Activated CD4-positive, alpha-beta T cell treated with anti-CD3 and anti-CD28 coated beads, Interleukin-2, amount 10 ng/mL, durations not matched to agents 24 days and 14 days (primary cell): ENCODE data around the gene LILRB2. TPM values are rescaled to one million over a fixed set of nuclear protein-coding genes. Genes with fewer than 3 reads are reported as not detected.

ENCODE experiments used
- DNase-seq: peaks from one replicate; pipeline ENCODE4 v3.0.0; 2022
- H3K27ac Mint-ChIP-seq: one replicate; pipeline ENCODE4 v1.8.0; 2022; ENCODE audit warnings: mild to moderate bottlenecking, mixed read lengths
- H3K27me3 Mint-ChIP-seq: one replicate; pipeline ENCODE4 v1.8.0; 2022; ENCODE audit warnings: mixed read lengths
- H3K36me3 Mint-ChIP-seq: one replicate; pipeline ENCODE4 v1.8.0; 2022; ENCODE audit warnings: low read depth, mild to moderate bottlenecking, mixed read lengths
- H3K4me1 Mint-ChIP-seq: one replicate; pipeline ENCODE4 v1.8.0; 2021; ENCODE audit warnings: mixed read lengths
- H3K4me3 Mint-ChIP-seq: one replicate; pipeline ENCODE4 v1.8.0; 2022; ENCODE audit warnings: mild to moderate bottlenecking, moderate library complexity, mixed read lengths
- H3K9me3 Mint-ChIP-seq: one replicate; pipeline ENCODE4 v1.8.0; 2021; ENCODE audit warnings: mixed read lengths
- intact Hi-C: fragments of 100-400 bp; cut with micrococcal nuclease; formaldehyde crosslinking; loops from one replicate; pipeline ENCODE4 v1.15.1; 2023
- total RNA-seq: library from RNA; stranded (reverse); gene quantifications from 2 replicates; pipeline ENCODE4 v1.2.3, GENCODE V29; 2022

LILRB2 gene
- total RNA-seq, 1 donor from 2014 or later: not detected

- DNase-seq: no peak
- H3K9me3 Mint-ChIP-seq: no peaks in the 10 kb centered on the region
- H3K4me1 Mint-ChIP-seq: peaks cover 3% of the 10 kb centered on the region
- H3K4me3 Mint-ChIP-seq: no peak overlapping the region
- peaks cover 20% of the 10 kb centered on the region for H3K27me3 Mint-ChIP-seq
- no peaks in the 10 kb centered on the region for H3K36me3 Mint-ChIP-seq
- no peak overlapping the region for H3K27ac Mint-ChIP-seq
- intact Hi-C loops: no loop called here
Measured at GRCh38 chr19:54315956-54316355, 35.0 kb upstream of the LILRB2 start.

DNA sequence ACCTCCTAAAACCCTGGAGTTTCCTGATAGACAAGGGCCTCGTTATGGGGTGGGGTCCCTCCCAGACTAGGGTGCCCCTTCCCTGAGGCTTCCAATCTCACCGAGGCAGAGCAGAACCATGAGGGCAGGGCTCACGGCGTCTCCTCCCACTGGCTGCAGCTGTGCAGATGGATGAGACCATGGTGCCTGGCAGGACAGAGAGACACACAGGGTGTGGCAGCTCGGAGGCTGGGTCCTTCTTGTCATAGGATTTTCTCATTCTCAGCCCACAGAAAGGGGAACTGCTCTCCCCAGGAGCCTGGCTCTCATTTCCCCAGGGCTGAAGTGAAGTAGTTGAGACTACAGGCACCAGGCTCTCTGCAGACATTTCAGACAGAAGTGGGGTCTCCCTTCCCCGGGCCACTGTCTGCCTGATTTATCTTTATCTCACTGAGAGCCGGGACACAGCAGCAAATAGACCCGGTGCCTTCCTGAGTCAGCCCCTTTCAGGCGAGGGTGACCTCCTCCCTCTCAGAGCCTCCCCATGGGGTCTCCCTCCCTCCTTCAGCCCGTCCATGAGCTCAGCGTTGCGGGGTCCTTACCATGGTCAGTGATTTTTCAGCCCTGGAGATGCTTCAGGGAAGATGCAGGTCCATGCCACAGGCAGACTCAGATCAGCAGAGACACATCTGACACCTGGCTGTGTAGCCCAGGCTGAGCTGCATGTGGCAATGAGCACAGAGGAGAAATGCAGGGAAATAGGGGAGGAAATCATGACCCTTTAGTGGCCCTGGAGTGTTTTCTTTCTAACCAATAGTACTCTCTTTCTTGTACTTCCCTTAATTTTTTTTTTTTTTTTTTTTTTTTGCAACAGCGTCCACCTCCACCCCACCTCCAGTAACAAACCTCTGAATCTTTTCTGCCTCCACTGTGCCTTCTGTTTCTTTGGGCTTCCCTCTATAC is 31.8 kb upstream of the LILRB2 start, which contains the start of gene LILRA5:
LILRA5 (minus strand) TSS at position 731 of the 942 bp plus-strand sequence; CDS start at position 584, 147 bp downstream.
- no peak for DNase-seq
- H3K27me3 Mint-ChIP-seq: peaks cover 14% of the 10 kb centered on the region
- intact Hi-C loops: no loop called here
- no peaks in the 10 kb centered on the region for H3K9me3 Mint-ChIP-seq
- H3K4me3 Mint-ChIP-seq: no peak within 1 kb of the TSS
- peaks cover 2% of the 10 kb centered on the region for H3K4me1 Mint-ChIP-seq
- H3K27ac Mint-ChIP-seq: no peak within 1 kb of the TSS
- H3K36me3 Mint-ChIP-seq: no peaks in the 10 kb centered on the region

DNA sequence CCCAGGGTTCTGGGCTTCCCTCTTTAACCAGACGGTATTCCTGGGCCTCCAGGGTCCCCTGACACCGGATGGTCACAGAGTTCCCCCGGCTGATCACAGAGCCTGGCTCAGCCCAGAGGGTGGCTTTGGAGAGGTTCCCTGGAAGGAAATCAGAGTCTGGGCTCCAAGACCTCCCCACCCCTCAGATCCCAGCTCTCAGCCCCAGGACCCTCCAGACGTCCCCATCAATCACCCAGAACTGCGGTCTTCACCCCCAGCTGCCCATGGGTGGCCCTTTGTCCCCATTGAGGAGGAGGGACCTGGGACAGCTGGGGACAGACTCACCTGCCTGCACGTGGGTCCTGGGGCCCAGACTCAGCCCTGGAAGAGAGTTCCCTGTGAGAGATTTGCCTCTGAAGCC is 31.1 kb upstream of the LILRB2 start:
- Mint-ChIP-seq H3K9me3 (no peaks in the 10 kb centered on the region), H3K36me3 (no peaks in the 10 kb centered on the region), H3K27me3 (peaks cover 12% of the 10 kb centered on the region), H3K4me3 (no peak overlapping the region), H3K4me1 (peaks cover 2% of the 10 kb centered on the region), H3K27ac (no peak overlapping the region)
- intact Hi-C loops: no loop called here
- DNase-seq: no peak

DNA sequence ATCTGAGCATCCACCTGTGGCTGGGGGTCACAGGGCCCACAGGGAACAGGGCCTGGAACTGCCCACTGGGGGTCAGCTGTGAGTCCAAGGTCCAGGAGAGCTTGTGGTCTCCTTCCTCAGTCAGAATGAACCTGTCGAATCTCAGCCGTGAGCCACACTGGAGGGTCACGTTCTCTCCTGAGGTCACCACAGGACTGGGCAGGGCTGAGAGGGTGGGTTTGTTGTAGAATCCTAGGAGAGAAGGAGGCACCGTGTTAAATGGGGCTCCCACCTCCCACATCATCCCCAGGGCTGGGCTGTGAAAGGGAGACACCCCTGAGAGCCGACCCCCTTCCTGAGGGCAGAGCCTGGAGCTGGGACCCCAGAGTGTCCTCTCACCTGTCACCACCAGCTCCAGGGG is 30.6 kb upstream of the LILRB2 start:
- H3K4me3 Mint-ChIP-seq: no peak overlapping the region
- H3K4me1 Mint-ChIP-seq: no peaks in the 10 kb centered on the region
- no peak for DNase-seq
- H3K27ac Mint-ChIP-seq: no peak overlapping the region
- intact Hi-C loops: no loop called here
- peaks cover 12% of the 10 kb centered on the region for H3K27me3 Mint-ChIP-seq
- H3K9me3 Mint-ChIP-seq: no peaks in the 10 kb centered on the region
- no peaks in the 10 kb centered on the region for H3K36me3 Mint-ChIP-seq

- DNase-seq: no peak
- intact Hi-C loops: no loop called here
- Mint-ChIP-seq H3K4me1 (no peaks in the 10 kb centered on the region), H3K27ac (no peak overlapping the region), H3K36me3 (no peaks in the 10 kb centered on the region), H3K9me3 (no peaks in the 10 kb centered on the region), H3K27me3 (peaks cover 12% of the 10 kb centered on the region), H3K4me3 (no peak overlapping the region)
Measured at GRCh38 chr19:54310543-54310942, 29.6 kb upstream of the LILRB2 start.

- intact Hi-C loops: loop anchor here (1.0 kb wide), 1 partner anchor 13 kb away; no protein-coding TSS in a partner anchor
- Mint-ChIP-seq H3K27ac (no peak overlapping the region), H3K36me3 (no peaks in the 10 kb centered on the region), H3K9me3 (no peaks in the 10 kb centered on the region), H3K4me1 (peaks cover 3% of the 10 kb centered on the region), H3K27me3 (peaks cover 12% of the 10 kb centered on the region), H3K4me3 (no peak overlapping the region)
- no peak for DNase-seq
Measured at GRCh38 chr19:54309811-54310210, 28.9 kb upstream of the LILRB2 start.

GRCh38 chr19:54307389-54308020 is 26.6 kb upstream of the LILRB2 start:
- peaks cover 3% of the 10 kb centered on the region for H3K27me3 Mint-ChIP-seq
- no peak overlapping the region for H3K27ac Mint-ChIP-seq
- no peaks in the 10 kb centered on the region for H3K9me3 Mint-ChIP-seq
- peaks cover 13% of the 10 kb centered on the region for H3K4me1 Mint-ChIP-seq
- DNase-seq: no peak
- H3K4me3 Mint-ChIP-seq: no peak overlapping the region
- no peaks in the 10 kb centered on the region for H3K36me3 Mint-ChIP-seq
- intact Hi-C loops: no loop called here

- H3K9me3 Mint-ChIP-seq: no peaks in the 10 kb centered on the region
- intact Hi-C loops: no loop called here
- no peak for DNase-seq
- H3K36me3 Mint-ChIP-seq: no peaks in the 10 kb centered on the region
- no peak overlapping the region for H3K4me3 Mint-ChIP-seq
- peaks cover 13% of the 10 kb centered on the region for H3K4me1 Mint-ChIP-seq
- no peak overlapping the region for H3K27ac Mint-ChIP-seq
- H3K27me3 Mint-ChIP-seq: no peaks in the 10 kb centered on the region
Measured at GRCh38 chr19:54305141-54305540, 24.2 kb upstream of the LILRB2 start.

DNA sequence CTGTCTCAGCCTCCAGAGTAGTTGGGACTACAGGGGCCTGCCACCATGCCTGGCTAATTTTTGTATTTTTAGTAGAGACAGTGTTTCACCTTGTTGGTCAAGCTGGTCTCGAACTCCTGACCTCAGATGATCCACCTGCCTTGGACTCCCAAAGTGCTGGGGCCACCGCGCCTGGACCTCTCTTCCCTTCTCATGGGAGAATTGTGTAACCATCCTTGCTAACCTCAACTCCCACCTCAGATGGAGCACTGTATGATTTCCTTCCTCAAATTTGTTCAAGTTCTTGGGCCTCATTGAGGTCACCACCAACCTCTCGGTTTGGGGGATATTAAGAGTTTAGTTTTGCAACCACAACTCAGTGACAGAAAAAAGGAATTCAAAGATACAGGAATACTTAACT is 21.3 kb upstream of the LILRB2 start:
- no peak overlapping the region for H3K4me3 Mint-ChIP-seq
- H3K27me3 Mint-ChIP-seq: no peaks in the 10 kb centered on the region

GRCh38 chr19:54299515-54299914 is 18.6 kb upstream of the LILRB2 start:
- Mint-ChIP-seq H3K4me1 (peaks cover 8% of the 10 kb centered on the region), H3K36me3 (no peaks in the 10 kb centered on the region), H3K4me3 (no peak overlapping the region), H3K9me3 (no peaks in the 10 kb centered on the region), H3K27me3 (peaks cover 2% of the 10 kb centered on the region), H3K27ac (no peak overlapping the region)
- intact Hi-C loops: no loop called here
- DNase-seq: no peak

More for the DNA sequence above, 21.3 kb upstream of the LILRB2 start:
- intact Hi-C loops: no loop called here
- no peak overlapping the region for H3K27ac Mint-ChIP-seq
- peaks cover 13% of the 10 kb centered on the region for H3K4me1 Mint-ChIP-seq
- no peaks in the 10 kb centered on the region for H3K36me3 Mint-ChIP-seq
- no peak for DNase-seq
- no peaks in the 10 kb centered on the region for H3K9me3 Mint-ChIP-seq

DNA sequence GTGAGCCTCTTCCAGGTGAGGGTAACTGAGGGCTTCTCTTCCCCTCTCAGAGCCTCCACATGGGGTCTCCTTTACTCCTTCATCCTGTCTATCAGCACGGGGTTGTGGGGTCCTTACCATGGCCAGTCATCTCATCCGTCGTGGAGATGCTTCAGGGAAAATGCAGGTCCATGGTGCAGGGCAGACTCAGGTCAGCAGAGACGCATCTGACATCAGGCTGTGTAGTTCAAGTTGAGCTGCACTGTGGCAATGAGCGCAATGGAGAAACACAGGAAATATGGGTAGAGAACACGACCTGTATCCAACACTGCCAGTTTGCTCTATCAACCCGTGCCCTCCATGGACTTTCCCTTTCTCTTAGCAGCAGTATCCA is 18.2 kb upstream of the LILRB2 start:
- intact Hi-C loops: no loop called here
- Mint-ChIP-seq H3K4me1 (peaks cover 4% of the 10 kb centered on the region), H3K9me3 (no peaks in the 10 kb centered on the region), H3K36me3 (no peaks in the 10 kb centered on the region), H3K27ac (no peak overlapping the region), H3K27me3 (peaks cover 4% of the 10 kb centered on the region), H3K4me3 (no peak overlapping the region)
- no peak for DNase-seq

DNA sequence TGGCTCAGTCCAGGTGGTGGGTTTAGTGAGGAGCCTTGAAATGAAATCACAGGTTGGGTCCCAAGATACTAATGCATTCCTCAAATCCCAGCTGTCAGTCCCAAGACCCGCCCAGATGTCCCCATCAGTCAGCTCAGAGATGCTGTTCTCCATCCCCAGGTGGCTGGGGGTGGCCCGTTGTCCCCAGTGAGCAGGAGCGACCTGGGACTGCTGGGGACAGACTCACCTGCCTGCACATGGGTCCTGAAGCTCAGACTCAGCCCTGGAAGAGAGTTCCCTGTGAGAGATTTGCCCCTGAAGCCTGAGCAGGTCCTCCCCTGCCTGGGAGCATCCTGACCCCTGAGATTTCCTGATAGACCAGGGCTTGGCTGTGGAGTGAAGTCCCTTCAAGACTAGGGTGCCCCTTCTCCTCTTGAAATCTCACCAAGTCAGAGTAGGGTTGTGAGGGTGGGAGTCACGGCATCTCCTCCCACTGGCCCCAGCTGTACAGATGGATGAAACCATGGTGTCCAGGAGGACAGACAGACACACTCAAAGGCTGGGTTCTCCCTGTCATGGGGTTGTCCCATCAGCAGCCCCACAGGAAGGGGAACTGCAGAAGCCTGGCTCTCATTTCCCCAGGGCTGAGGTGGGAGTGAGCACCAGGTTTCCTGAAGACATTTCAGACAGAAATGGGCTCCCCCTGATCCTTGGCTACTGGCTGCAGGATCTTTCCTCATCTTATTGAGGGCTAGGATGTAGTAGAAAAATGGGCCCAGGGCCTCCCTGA is 17.6 kb upstream of the LILRB2 start:
- Mint-ChIP-seq H3K4me1 (no peaks in the 10 kb centered on the region), H3K9me3 (no peaks in the 10 kb centered on the region), H3K4me3 (no peak overlapping the region), H3K36me3 (no peaks in the 10 kb centered on the region), H3K27me3 (peaks cover 4% of the 10 kb centered on the region), H3K27ac (no peak overlapping the region)
- intact Hi-C loops: no loop called here
- no peak for DNase-seq

GRCh38 chr19:54297759-54298305 is 16.9 kb upstream of the LILRB2 start:
- Mint-ChIP-seq H3K27ac (no peak overlapping the region), H3K4me3 (no peak overlapping the region), H3K36me3 (no peaks in the 10 kb centered on the region), H3K9me3 (no peaks in the 10 kb centered on the region), H3K27me3 (peaks cover 6% of the 10 kb centered on the region), H3K4me1 (no peaks in the 10 kb centered on the region)
- intact Hi-C loops: loop anchor here (1.0 kb wide), 1 partner anchor 11 kb away; no protein-coding TSS in a partner anchor
- DNase-seq: no peak
